IPS-18c (cell line): ENCODE data around the gene BANK1.

Source experiments
- H3K4me3 ChIP-seq: 2 replicates; pipeline ENCODE4 v1.7.0; 2013; ENCODE audit warnings: low read depth, mild to moderate bottlenecking, low read length, moderate library complexity; ENCODE audit not compliant: insufficient read depth
- H3K9me3 ChIP-seq: one replicate; pipeline ENCODE4 v1.6.1; 2013; ENCODE audit warnings: mild to moderate bottlenecking, low read length, moderate library complexity; ENCODE audit not compliant: control insufficient read depth, insufficient read depth

The BANK1 gene

GRCh38 chr4:101967697-101968346, 177.3 kb downstream of the BANK1 start:
- Histone ChIP-seq H3K4me3 (no peak overlapping the region), H3K9me3 (no peaks in the 10 kb centered on the region)

GRCh38 chr4:101968364-101968763, 177.8 kb downstream of the BANK1 start:
- Histone ChIP-seq H3K9me3 (no peaks in the 10 kb centered on the region), H3K4me3 (no peak overlapping the region)

- Histone ChIP-seq H3K4me3 (no peak overlapping the region), H3K9me3 (no peaks in the 10 kb centered on the region)
Observed at GRCh38 chr4:101969965-101970364, 179.4 kb downstream of the BANK1 start.

GRCh38 chr4:101970547-101971155, 180.1 kb downstream of the BANK1 start:
- no peak overlapping the region for H3K4me3 ChIP-seq
- H3K9me3 ChIP-seq, result no peaks in the 10 kb centered on the region

- no peak overlapping the region for H3K4me3 ChIP-seq
Observed at GRCh38 chr4:101972791-101973190, 182.3 kb downstream of the BANK1 start.

GRCh38 chr4:101973361-101973760, 182.8 kb downstream of the BANK1 start:
- Histone ChIP-seq H3K4me3 (no peak overlapping the region), H3K9me3 (no peaks in the 10 kb centered on the region)

More at GRCh38 chr4:101972791-101973190, 182.3 kb downstream of the BANK1 start:
- H3K9me3 ChIP-seq, result no peaks in the 10 kb centered on the region

- H3K9me3 ChIP-seq, result no peaks in the 10 kb centered on the region
- H3K4me3 ChIP-seq, result no peak overlapping the region
Observed at GRCh38 chr4:101977076-101977475, 186.5 kb downstream of the BANK1 start.

GRCh38 chr4:101981756-101982155, 191.2 kb downstream of the BANK1 start:
- H3K4me3 ChIP-seq, result no peak overlapping the region
- H3K9me3 ChIP-seq, result no peaks in the 10 kb centered on the region

- Histone ChIP-seq H3K9me3 (no peaks in the 10 kb centered on the region), H3K4me3 (no peak overlapping the region)
Observed at GRCh38 chr4:101983835-101984234, 193.3 kb downstream of the BANK1 start.

- Histone ChIP-seq H3K4me3 (no peak overlapping the region), H3K9me3 (no peaks in the 10 kb centered on the region)
Observed at GRCh38 chr4:101987623-101988243, 197.2 kb downstream of the BANK1 start.

- Histone ChIP-seq H3K4me3 (no peak overlapping the region), H3K9me3 (no peaks in the 10 kb centered on the region)
Observed at GRCh38 chr4:101989551-101989950, 199.0 kb downstream of the BANK1 start.

GRCh38 chr4:101992446-101992845, 201.9 kb downstream of the BANK1 start:
- H3K4me3 ChIP-seq, result no peak overlapping the region
- H3K9me3 ChIP-seq, result no peaks in the 10 kb centered on the region

- no peak overlapping the region for H3K4me3 ChIP-seq
- H3K9me3 ChIP-seq, result no peaks in the 10 kb centered on the region
Observed at GRCh38 chr4:101993002-101993841, 202.7 kb downstream of the BANK1 start.

- H3K4me3 ChIP-seq, result no peak overlapping the region
- no peaks in the 10 kb centered on the region for H3K9me3 ChIP-seq
Observed at GRCh38 chr4:101993842-101994775, 203.6 kb downstream of the BANK1 start.

GRCh38 chr4:102007959-102008425, 217.5 kb downstream of the BANK1 start:
- Histone ChIP-seq H3K4me3 (no peak overlapping the region), H3K9me3 (no peaks in the 10 kb centered on the region)

GRCh38 chr4:102008711-102009110, 218.2 kb downstream of the BANK1 start:
- Histone ChIP-seq H3K4me3 (no peak overlapping the region), H3K9me3 (no peaks in the 10 kb centered on the region)

- H3K4me3 ChIP-seq, result no peak overlapping the region
Observed at GRCh38 chr4:102022343-102022742, 231.8 kb downstream of the BANK1 start.

More at GRCh38 chr4:102022343-102022742, 231.8 kb downstream of the BANK1 start:
- no peaks in the 10 kb centered on the region for H3K9me3 ChIP-seq
